ENCODE measurements around the gene RNPEP.
"Not testable (repeated sequence)": the region's sequence is repeated elsewhere in the genome, so short reads cannot be mapped to it uniquely, and the experiment has no call there.

Gene RNPEP

GRCh38 chr1:202016022-202016810 lies 33.8 kb downstream of the RNPEP start:
- Mint-ChIP-seq H3K27ac (ENCODE audit: low read depth) (no peak overlapping the region), H3K4me3 (no peak overlapping the region), H3K4me1 (no peaks in the 10 kb centered on the region), H3K27me3 (peaks cover 20% of the 10 kb centered on the region), H3K9me3 (no peaks in the 10 kb centered on the region), H3K36me3 (ENCODE audit: insufficient read depth) (peaks cover 4% of the 10 kb centered on the region)
- ATAC-seq (replicated peaks; ENCODE audit: extremely low read depth, poor library complexity, severe bottlenecking) (no peak), DNase-seq (ENCODE audit: low spot score in 2 of 2) (no peak)

DNA sequence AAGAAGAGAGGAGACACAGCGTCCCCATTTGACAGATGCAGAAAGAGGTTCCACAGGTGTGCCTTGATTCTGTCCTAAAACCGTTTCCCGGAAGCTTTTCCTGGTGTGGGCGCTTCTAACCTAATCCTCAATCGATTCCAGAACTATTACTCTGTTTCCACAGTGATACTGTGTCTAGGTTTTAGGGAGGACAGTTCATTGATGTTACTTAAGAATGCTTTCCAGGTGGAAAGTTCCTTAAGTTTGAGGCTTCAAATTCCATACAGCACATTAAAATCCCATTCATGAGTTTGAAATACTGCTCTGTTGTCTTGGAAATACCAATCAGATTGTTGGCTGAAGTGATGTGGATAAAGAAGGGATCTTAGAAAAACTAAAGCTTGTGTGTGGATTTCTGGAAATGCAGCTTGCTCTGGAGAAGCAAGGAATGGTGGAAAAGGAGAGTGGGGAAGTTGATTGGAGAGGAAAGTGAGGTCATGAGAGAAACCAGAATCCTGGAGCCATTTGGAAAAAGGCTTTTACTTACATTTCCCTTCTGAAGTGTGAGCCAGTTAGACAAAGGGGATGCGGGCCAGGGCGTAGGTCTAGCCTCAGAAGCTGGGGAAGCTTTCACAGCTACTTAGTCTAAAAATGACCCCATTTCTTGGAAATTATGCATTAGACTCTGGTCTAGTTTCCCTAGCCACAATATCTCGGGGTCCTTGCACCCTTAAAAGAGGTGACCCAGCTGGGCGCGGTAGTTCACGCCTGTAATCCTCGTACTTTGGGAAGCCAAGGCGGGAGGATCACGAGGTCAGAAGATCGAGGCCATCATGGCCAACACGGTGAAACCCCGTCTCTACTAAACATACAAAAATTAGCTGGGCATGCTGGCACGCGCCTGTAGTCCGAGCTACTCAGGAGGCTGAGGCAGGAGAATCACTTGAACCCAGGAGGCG lies 34.6 kb downstream of the RNPEP start:
- peaks cover 4% of the 10 kb centered on the region for H3K36me3 Mint-ChIP-seq (ENCODE audit: insufficient read depth)
- ATAC-seq (replicated peaks; ENCODE audit: extremely low read depth, poor library complexity, severe bottlenecking) (no peak), DNase-seq (ENCODE audit: low spot score in 2 of 2) (no peak)
- no peak overlapping the region for H3K27ac Mint-ChIP-seq (ENCODE audit: low read depth)
- H3K4me3 Mint-ChIP-seq = no peak overlapping the region
- H3K4me1 Mint-ChIP-seq = no peaks in the 10 kb centered on the region
- H3K9me3 Mint-ChIP-seq = no peaks in the 10 kb centered on the region
- peaks cover 29% of the 10 kb centered on the region for H3K27me3 Mint-ChIP-seq

DNA sequence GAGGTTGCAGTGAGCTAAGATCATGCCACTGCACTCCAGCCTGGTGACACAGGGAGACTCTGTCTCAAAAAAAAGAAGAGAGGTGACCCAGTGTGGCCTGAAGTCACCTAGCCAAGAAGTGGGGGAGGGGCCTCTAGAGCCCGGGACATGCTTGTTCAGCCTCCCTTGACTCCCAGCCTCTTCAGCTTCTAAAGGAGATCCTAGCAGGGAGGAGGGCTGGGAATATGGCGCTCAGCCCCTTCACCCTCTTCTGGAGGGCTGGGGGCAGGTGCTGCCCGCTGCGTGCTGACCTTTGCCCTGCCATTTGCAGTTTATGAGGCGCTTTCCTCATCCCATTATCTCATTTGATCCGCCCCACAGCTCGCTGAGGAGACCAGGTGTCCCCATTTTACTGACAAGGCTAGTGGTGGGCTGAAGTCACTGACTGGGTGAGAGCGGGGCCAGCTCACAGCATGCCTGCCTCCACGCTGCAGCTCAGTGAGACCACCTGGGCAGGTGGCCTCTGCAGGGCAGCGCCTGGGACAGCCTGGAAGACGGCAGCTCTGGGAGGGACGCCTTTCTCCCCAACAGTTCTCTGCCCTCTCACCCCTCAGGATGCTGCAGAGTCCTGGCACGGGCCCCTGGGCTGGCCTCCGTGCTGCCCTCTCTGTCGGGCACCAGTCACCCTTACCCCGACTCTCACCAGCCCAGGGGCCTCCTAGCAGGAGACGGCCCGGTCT lies 35.5 kb downstream of the RNPEP start:
- Mint-ChIP-seq H3K4me1 (no peaks in the 10 kb centered on the region), H3K4me3 (no peak overlapping the region)

DNA sequence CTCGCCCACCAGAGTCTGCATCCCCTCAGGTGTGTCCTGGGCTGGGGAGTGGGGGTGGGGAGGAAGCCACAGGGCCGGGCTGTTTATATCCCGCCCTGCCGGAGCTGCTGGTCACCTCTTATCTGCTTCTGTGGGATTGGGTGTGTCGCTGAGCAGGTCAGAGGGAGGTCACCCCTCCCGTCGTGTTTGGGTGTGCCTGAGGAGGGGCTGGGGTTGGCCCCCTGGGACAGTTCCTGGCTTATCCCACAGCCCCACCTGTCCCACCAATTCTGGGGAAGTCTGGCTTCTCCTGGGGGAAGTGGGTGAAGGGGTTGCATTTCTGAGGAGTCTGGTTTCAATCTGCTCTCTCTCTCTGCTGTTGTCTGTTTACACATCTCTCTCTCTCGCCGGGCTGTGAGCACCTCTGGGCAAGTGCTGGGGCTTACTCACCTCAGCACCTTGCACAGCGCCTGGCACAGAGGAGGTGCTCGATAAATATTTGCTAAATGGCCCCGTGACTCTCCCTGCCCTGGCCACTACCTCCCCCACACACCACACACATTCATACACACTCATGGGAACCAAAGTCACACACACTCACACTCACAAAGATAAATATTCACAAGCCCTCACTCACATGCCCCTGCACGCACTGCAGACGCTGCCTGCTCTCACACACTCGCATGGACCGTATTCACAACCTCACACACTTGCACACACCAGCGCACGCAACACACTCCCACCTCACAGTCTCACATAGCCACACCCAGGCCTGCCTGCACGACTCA lies 36.2 kb downstream of the RNPEP start:
- Mint-ChIP-seq H3K27ac (ENCODE audit: low read depth) (no peak overlapping the region), H3K4me3 (no peak overlapping the region), H3K36me3 (ENCODE audit: insufficient read depth) (peaks cover 4% of the 10 kb centered on the region), H3K27me3 (peaks cover 39% of the 10 kb centered on the region), H3K9me3 (no peaks in the 10 kb centered on the region), H3K4me1 (no peaks in the 10 kb centered on the region)
- ATAC-seq (replicated peaks; ENCODE audit: extremely low read depth, poor library complexity, severe bottlenecking) (no peak), DNase-seq (ENCODE audit: low spot score in 2 of 2) (no peak)

More for the DNA sequence above, 35.5 kb downstream of the RNPEP start:
- ATAC-seq (replicated peaks; ENCODE audit: extremely low read depth, poor library complexity, severe bottlenecking) (no peak), DNase-seq (ENCODE audit: low spot score in 2 of 2) (no peak)
- Mint-ChIP-seq H3K36me3 (ENCODE audit: insufficient read depth) (peaks cover 4% of the 10 kb centered on the region), H3K27me3 (peaks cover 33% of the 10 kb centered on the region), H3K27ac (ENCODE audit: low read depth) (no peak overlapping the region), H3K9me3 (no peaks in the 10 kb centered on the region)

GRCh38 chr1:202019235-202019558 lies 36.7 kb downstream of the RNPEP start:
- peaks cover 39% of the 10 kb centered on the region for H3K27me3 Mint-ChIP-seq
- H3K4me1 Mint-ChIP-seq; H3K9me3 Mint-ChIP-seq; DNase-seq (ENCODE audit: low spot score in 2 of 2); H3K27ac Mint-ChIP-seq (ENCODE audit: low read depth); H3K36me3 Mint-ChIP-seq (ENCODE audit: insufficient read depth); ATAC-seq (replicated peaks; ENCODE audit: extremely low read depth, poor library complexity, severe bottlenecking); H3K4me3 Mint-ChIP-seq: not testable (repeated sequence)

- H3K36me3 Mint-ChIP-seq (ENCODE audit: insufficient read depth) = no peaks in the 10 kb centered on the region
- H3K4me3 Mint-ChIP-seq = no peak overlapping the region
- no peaks in the 10 kb centered on the region for H3K9me3 Mint-ChIP-seq
- DNase-seq (ENCODE audit: low spot score in 2 of 2) (no peak), ATAC-seq (replicated peaks; ENCODE audit: extremely low read depth, poor library complexity, severe bottlenecking) (no peak)
- H3K27ac Mint-ChIP-seq (ENCODE audit: low read depth) = no peak overlapping the region
- H3K4me1 Mint-ChIP-seq = no peaks in the 10 kb centered on the region
- peaks cover 23% of the 10 kb centered on the region for H3K27me3 Mint-ChIP-seq
These were observed 40.6 kb downstream of the RNPEP start for GRCh38 chr1:202023001-202023433.

DNA sequence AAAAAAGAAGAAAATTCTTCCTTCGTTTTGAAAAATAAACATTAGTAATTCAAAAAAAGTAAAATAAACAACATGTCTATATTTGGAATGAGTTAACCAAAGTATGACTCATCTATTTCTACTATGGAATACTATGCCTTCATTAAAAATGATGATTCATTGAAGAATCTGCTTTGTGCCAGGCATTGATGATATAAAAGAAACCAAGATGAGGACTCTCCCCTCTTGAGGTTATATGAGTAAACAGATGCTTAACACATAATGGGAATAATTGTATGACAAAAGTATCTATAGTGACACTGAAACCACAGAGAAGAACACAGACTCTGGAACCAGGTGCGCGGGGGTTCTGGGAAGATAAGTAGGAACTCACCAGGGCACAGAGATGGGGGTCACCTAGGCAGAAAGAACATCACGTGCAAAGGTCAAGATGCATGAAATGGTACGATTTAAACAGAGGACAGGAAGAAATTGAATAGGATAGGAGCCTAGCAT lies 46.8 kb downstream of the RNPEP start:
- no peak for DNase-seq (ENCODE audit: low spot score in 2 of 2)
- no peak for ATAC-seq (replicated peaks; ENCODE audit: extremely low read depth, poor library complexity, severe bottlenecking)
- no peaks in the 10 kb centered on the region for H3K36me3 Mint-ChIP-seq (ENCODE audit: insufficient read depth)
- peaks cover 8% of the 10 kb centered on the region for H3K27me3 Mint-ChIP-seq
- H3K4me3 Mint-ChIP-seq = no peak overlapping the region
- H3K4me1 Mint-ChIP-seq = no peaks in the 10 kb centered on the region
- no peak overlapping the region for H3K27ac Mint-ChIP-seq (ENCODE audit: low read depth)
- no peaks in the 10 kb centered on the region for H3K9me3 Mint-ChIP-seq

DNA sequence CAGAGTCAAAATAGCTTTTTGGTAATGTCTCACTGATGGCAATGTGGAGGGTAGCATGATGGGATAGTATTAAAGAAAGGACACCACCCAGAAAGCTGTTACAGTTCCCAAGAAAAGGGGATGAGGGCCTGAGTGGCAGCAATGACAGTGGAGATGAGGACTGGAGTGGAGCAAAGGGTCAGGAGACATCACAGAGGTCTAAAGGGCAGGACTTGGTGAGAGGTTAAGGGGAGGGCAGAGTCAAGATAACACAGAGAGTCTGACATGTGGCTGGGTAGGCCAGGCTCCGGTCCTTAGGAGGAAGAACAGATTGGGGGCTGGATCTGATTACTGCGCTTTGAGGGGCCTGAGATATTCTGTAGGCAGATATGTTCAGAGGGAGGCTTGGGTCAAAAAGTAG lies 47.3 kb downstream of the RNPEP start:
- H3K27me3 Mint-ChIP-seq = peaks cover 8% of the 10 kb centered on the region
- DNase-seq (ENCODE audit: low spot score in 2 of 2) (no peak), ATAC-seq (replicated peaks; ENCODE audit: extremely low read depth, poor library complexity, severe bottlenecking) (no peak)
- no peaks in the 10 kb centered on the region for H3K36me3 Mint-ChIP-seq (ENCODE audit: insufficient read depth)
- no peak overlapping the region for H3K27ac Mint-ChIP-seq (ENCODE audit: low read depth)
- H3K4me1 Mint-ChIP-seq = no peaks in the 10 kb centered on the region
- H3K4me3 Mint-ChIP-seq = no peak overlapping the region
- H3K9me3 Mint-ChIP-seq = no peaks in the 10 kb centered on the region

- no peak for DNase-seq (ENCODE audit: low spot score in 2 of 2)
- no peak for ATAC-seq (replicated peaks; ENCODE audit: extremely low read depth, poor library complexity, severe bottlenecking)
- H3K9me3 Mint-ChIP-seq = no peaks in the 10 kb centered on the region
- no peaks in the 10 kb centered on the region for H3K36me3 Mint-ChIP-seq (ENCODE audit: insufficient read depth)
- H3K27me3 Mint-ChIP-seq = peaks cover 8% of the 10 kb centered on the region
- no peak overlapping the region for H3K4me3 Mint-ChIP-seq
- H3K27ac Mint-ChIP-seq (ENCODE audit: low read depth) = no peak overlapping the region
- H3K4me1 Mint-ChIP-seq = no peaks in the 10 kb centered on the region
These were observed 49.3 kb downstream of the RNPEP start for GRCh38 chr1:202031796-202032195.

DNA sequence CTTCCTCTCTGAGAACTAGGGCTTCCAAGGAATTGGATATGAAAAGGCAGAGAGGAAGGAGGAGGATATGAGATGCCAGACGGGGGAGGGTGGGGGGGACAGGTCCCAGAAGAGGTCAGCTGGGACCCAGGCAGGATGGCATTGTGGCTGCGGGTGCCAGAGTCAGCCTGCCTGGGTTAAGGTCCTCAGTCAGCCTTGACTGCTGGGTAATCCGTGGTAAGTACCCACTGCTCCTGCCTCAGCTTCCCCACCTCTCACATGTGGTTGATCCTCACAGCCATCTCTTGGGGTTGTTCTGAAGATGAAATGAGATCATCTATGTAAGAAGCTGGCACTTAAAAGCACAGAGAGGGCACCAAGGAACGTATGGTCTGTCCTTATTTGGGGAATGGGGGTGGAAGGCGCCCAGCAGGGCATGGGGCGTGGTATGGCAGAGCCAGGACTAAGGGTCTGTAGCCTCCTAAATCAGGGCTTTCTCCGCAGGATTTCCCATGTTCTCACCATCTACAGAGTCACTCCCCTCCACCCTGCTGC lies 51.8 kb downstream of the RNPEP start:
- ATAC-seq (replicated peaks; ENCODE audit: extremely low read depth, poor library complexity, severe bottlenecking) (no peak), DNase-seq (ENCODE audit: low spot score in 2 of 2) (no peak)
- no peaks in the 10 kb centered on the region for H3K9me3 Mint-ChIP-seq
- H3K27ac Mint-ChIP-seq (ENCODE audit: low read depth) = no peak overlapping the region
- H3K27me3 Mint-ChIP-seq = peaks cover 8% of the 10 kb centered on the region
- no peak overlapping the region for H3K4me3 Mint-ChIP-seq
- no peaks in the 10 kb centered on the region for H3K36me3 Mint-ChIP-seq (ENCODE audit: insufficient read depth)
- no peaks in the 10 kb centered on the region for H3K4me1 Mint-ChIP-seq

DNA sequence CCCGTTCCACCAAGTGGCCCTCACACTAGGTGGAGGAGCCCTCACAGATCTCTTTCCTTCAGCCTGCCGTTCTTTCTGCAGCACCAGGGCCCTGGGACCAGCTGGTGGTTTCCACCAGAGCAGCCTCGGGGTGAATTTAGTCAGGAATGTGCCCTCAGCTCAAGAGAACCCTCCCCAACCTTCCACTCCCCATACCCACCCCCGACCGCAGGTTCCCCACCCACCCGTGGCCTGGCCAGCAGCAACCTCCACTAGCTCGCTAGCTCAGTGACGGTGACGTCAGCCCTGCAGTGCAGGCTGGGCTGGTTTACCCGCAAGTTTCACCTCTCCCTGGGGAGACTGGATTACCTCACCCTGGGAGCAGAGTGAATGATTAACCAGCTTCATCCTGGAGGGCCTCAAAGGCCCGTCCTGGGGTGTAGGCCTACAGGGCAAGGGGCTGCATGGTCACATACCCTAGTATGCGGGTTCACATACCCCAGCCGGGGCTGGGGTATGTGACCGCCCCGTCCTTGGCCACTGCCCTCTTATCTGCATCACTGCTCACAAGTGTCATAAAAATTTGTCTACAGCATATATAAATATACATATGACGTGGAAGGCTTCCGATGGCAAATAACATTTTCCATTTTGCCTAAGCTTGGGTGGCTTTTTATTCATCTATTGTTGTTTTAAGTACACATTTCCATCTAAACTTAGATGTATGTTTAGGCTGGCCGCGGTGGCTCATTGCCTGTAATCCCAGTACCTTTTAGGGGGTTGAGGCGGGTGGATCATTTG lies 52.4 kb downstream of the RNPEP start:
- ATAC-seq (replicated peaks; ENCODE audit: extremely low read depth, poor library complexity, severe bottlenecking) = no peak
- H3K36me3 Mint-ChIP-seq (ENCODE audit: insufficient read depth) = no peaks in the 10 kb centered on the region
- H3K4me1 Mint-ChIP-seq = no peaks in the 10 kb centered on the region
- DNase-seq (ENCODE audit: low spot score in 2 of 2) = no peak
- no peak overlapping the region for H3K4me3 Mint-ChIP-seq
- H3K27me3 Mint-ChIP-seq = peaks cover 8% of the 10 kb centered on the region
- no peaks in the 10 kb centered on the region for H3K9me3 Mint-ChIP-seq
- no peak overlapping the region for H3K27ac Mint-ChIP-seq (ENCODE audit: low read depth)
